Stomach smooth muscle (tissue), 2 donors: ENCODE data around the gene EDIL3.

ENCODE experiments used
- H3K27ac ChIP-seq: one replicate; pipeline ENCODE4 v1.7.0; 2013; ENCODE audit warnings: mild to moderate bottlenecking, low read length, inconsistent platforms
- H3K27me3 ChIP-seq, 2 donors: one replicate each; pipeline ENCODE4 v1.7.0; 2013; ENCODE audit warnings: low read length in 2 of 2; ENCODE audit not compliant: insufficient read depth in 2 of 2, control insufficient read depth in 1 of 2
- H3K36me3 ChIP-seq, 2 donors: one replicate each; pipeline ENCODE4 v1.7.0; 2013; ENCODE audit warnings: low read length in 2 of 2; ENCODE audit not compliant: control insufficient read depth in 2 of 2, insufficient read depth in 2 of 2
- H3K4me1 ChIP-seq: one replicate; pipeline ENCODE4 v1.7.0; 2013; ENCODE audit warnings: low read length; ENCODE audit not compliant: control insufficient read depth, insufficient read depth
- H3K4me3 ChIP-seq, 2 donors: one replicate each; pipeline ENCODE4 v1.7.0; 2013; ENCODE audit warnings: low read length in 2 of 2
- H3K9ac ChIP-seq, 2 donors: one replicate each; pipeline ENCODE4 v1.7.0; 2013; ENCODE audit warnings: low read length in 2 of 2, mild to moderate bottlenecking in 1 of 2
- H3K9me3 ChIP-seq, 2 donors: one replicate each; pipeline ENCODE4 v1.7.0; 2013; ENCODE audit warnings: low read length in 2 of 2; ENCODE audit not compliant: control insufficient read depth in 2 of 2
- donor health status: healthy.
- donor health status: Pancreatic carcinoma.

The EDIL3 gene

DNA sequence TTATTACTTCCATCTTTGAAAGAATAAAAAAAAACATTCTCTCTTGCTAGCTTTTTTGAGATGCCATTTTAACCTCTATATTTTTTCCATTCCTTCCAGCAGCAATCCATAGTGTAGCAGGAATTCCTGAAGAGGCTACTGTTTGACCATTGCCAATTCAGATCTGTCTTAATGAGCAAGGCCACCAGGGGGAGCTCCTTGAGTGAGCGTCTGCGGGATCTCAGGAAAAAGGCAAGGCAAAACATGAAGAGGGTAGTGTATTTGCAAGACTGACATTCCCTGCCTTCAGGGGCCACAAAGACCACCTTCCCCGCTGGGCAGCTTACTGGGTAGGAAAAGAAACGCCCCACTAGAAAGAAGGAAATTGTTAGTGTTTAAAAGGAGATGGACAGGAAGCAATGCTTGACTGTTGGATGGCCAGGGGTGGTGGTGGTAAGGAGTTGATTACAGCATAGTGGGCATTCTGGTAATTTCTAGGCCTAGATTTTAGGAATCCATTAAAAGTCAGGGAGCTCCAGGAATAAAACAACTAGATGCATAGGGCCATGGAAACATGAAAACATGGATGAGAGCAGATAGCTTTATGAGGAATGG, 457.4 kb downstream of the EDIL3 start:
- H3K9me3 ChIP-seq = peaks cover 0 to 9% of the 10 kb centered on the region in 2 donors
- H3K4me3 ChIP-seq = no peak overlapping the region
- no peaks in the 10 kb centered on the region for H3K4me1 ChIP-seq
- no peaks in the 10 kb centered on the region for H3K36me3 ChIP-seq
- no peaks in the 10 kb centered on the region for H3K27me3 ChIP-seq
- no peak overlapping the region for H3K27ac ChIP-seq
- no peak overlapping the region for H3K9ac ChIP-seq

DNA sequence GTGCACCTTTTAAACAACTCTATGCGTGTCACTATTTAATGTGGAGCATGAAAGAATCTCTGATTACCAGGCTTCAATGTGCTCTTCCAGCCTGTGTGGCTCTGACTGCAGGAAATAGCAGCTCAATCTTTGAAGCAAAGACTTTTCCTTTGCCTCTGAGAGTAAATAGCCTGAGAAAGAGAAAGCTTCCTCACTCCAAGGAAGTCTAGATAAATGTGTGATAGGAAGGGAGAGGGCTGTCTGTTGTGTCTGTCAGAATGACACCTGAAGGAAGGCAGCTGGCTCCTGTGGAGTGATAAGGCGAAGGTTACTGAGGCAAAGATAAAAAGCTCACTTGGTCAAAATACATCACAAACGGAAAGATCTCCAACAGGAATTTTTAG, 458.7 kb downstream of the EDIL3 start:
- Histone ChIP-seq H3K9me3 (peaks cover 0 to 9% of the 10 kb centered on the region in 2 donors), H3K36me3 (no peaks in the 10 kb centered on the region), H3K27ac (no peak overlapping the region), H3K9ac (no peak overlapping the region), H3K4me1 (no peaks in the 10 kb centered on the region), H3K27me3 (no peaks in the 10 kb centered on the region), H3K4me3 (no peak overlapping the region)

DNA sequence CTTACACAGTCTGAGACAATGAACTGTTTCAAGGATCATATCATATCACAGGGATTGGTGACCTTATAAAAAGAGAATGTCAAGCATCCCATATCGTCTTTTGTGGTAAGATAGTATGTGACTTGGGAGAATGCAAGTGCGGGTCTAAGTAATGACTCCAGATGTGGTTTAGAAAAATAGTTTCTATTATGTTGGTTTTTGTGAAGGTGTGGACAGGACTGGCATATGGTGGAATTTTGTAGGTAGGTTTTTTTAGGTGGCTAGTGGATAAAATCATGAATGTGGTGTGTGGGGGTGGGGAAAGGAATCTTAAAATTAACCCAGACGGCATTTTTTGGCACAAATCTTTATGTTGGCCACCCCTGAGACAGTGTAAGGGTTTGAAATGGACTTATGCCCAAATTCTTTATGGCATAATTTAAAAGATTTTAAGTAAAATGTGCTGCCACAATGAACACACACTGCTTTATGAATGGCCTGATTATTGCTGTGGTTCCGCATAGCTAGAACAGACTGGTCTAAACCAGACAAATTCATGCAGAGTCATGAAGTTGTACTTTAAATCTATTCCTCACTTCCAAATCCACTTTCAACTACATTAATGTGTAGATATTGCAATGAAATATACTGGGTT, 459.2 kb downstream of the EDIL3 start:
- Histone ChIP-seq H3K9ac (no peak overlapping the region), H3K4me3 (no peak overlapping the region), H3K9me3 (peaks cover 0 to 9% of the 10 kb centered on the region in 2 donors), H3K36me3 (no peaks in the 10 kb centered on the region), H3K27me3 (no peaks in the 10 kb centered on the region), H3K27ac (no peak overlapping the region), H3K4me1 (no peaks in the 10 kb centered on the region)

DNA sequence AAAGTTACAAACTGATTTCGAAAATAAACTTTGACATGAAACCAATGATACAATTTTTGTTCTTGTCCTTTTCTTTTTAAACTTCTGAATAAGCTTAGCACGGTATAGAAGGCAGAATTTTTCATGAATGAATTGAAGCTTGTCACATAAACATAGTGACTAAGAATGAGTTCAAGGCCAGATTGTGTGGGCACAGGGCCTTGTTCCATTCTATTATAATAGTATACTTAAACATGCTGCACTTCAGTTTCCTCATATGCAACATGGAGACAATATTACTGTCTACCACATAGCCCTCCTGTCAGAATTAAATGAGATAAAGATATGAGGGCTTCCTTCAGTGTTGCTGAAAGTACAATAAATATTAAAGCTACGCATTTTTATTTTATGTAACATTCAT, 459.8 kb downstream of the EDIL3 start:
- H3K27me3 ChIP-seq = no peaks in the 10 kb centered on the region
- no peaks in the 10 kb centered on the region for H3K4me1 ChIP-seq
- H3K9me3 ChIP-seq = peaks cover 0 to 9% of the 10 kb centered on the region in 2 donors
- no peak overlapping the region for H3K27ac ChIP-seq
- no peak overlapping the region for H3K4me3 ChIP-seq
- no peaks in the 10 kb centered on the region for H3K36me3 ChIP-seq
- H3K9ac ChIP-seq = no peak overlapping the region

DNA sequence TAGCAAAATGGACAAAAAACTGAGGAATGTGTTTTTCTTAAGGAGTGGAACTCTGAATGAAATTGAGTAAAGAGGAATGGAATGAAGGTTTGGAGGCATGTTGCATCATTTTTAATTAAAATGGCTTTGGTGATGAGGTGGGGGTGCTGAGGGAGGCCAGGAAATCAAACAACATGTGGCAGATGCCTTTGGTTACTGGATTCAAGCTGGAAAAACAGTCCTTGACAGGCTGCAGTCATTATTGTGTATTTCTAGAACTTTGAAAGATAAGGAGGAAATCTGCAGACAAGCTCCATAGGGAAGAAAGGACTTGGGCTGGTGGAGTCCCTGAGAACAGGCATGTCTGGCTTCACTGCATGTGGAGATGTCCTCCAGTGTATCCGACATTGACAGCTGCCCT, 460.5 kb downstream of the EDIL3 start:
- H3K9me3 ChIP-seq = peaks cover 0 to 9% of the 10 kb centered on the region in 2 donors
- no peak overlapping the region for H3K9ac ChIP-seq
- H3K4me3 ChIP-seq = no peak overlapping the region

DNA sequence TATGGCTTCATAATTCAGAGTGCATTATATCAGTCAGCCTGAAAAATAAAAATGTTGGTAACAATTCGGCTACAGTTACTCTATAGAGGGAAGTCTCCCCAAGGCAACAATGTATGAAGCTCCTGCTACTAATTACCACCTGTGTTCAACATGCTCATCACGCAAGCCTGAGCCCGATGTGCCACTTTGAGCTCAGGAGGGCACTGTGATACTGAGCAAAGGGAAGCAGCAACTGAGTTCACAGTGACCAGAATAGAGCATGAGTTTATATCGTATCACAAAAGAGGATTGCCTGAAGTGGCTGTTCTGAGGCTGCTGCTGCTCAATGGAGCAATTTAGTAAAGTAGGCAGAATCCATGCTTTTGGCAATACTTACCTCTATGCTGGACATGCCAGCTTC, 462.0 kb downstream of the EDIL3 start:
- no peak overlapping the region for H3K27ac ChIP-seq
- H3K36me3 ChIP-seq = no peaks in the 10 kb centered on the region
- no peak overlapping the region for H3K9ac ChIP-seq
- no peak overlapping the region for H3K4me3 ChIP-seq
- no peaks in the 10 kb centered on the region for H3K4me1 ChIP-seq
- H3K27me3 ChIP-seq = no peaks in the 10 kb centered on the region
- H3K9me3 ChIP-seq = peaks cover 0 to 9% of the 10 kb centered on the region in 2 donors

More for the DNA sequence above, 460.5 kb downstream of the EDIL3 start:
- no peaks in the 10 kb centered on the region for H3K4me1 ChIP-seq
- no peak overlapping the region for H3K27ac ChIP-seq
- H3K27me3 ChIP-seq = no peaks in the 10 kb centered on the region
- no peaks in the 10 kb centered on the region for H3K36me3 ChIP-seq

DNA sequence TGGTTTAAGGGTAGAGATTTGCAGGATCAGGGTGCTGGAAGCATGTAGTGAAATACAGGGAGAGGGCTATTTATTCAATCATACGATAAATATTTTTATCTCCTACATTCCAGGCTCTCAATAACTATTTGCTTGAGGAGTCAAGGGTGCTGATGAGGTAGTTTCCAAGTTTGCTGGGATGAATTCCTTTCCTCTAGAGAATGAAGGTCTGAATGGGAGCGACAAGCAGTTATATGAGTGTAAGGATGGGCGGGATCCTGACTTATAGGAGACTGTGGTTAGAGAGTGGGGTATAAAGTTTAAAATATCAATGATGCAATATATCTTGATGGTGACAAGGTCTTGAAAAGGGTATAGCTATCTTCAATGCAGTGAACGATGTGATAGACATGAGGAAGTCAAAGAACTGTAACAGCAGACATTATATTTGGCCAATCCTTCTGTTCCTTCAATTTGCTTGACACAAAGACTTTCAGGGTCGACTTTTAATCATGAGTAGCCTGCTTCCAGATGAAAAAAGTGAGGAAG, 462.9 kb downstream of the EDIL3 start:
- Histone ChIP-seq H3K27ac (no peak overlapping the region), H3K9ac (no peak overlapping the region), H3K4me1 (no peaks in the 10 kb centered on the region), H3K27me3 (no peaks in the 10 kb centered on the region), H3K36me3 (no peaks in the 10 kb centered on the region), H3K9me3 (peaks cover 0 to 9% of the 10 kb centered on the region in 2 donors), H3K4me3 (no peak overlapping the region)

DNA sequence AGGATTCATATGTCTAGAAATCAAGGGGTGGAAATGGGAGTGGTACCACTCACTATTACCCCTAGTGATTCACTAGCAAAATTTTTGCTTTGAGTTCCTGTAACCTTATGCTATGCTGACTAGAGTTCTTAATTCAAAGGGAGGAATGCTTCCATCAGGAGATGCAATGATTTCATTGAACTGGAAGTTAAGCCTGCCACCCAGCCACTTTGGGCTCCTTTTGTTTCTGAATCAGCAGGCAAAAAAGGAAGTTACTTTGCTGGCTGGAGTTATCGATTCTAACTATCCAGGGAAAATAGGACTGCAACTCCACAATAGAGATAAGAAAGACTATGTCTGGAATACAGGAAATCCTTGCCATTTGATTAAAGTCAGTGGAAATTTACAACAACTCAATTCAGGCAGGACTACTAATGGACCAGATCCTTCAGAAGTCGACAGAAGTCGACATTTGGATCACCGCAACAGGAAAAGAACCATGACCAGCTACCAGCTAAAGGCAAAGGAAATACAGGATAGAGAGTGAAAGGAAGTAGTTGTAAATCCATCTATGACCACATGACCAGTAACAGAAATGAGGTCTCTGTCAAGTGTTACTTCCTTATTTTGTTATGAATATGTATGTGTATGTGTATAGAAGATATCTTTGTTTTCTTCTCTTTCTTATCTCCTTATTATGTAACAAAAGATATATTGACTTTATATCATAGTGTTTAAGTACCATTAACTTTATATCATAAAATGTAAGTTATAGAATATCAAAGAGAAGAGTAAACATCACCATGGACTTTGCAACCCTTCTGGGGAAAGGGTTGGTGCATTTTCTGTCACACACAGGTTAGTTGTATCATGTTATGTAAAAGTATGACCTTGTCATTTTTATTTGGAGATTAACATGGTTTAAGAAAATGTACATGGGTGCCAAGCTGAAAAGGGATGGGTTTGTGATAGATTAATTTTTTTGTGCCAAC, 465.3 kb downstream of the EDIL3 start:
- Histone ChIP-seq H3K36me3 (no peaks in the 10 kb centered on the region), H3K27me3 (no peaks in the 10 kb centered on the region), H3K9me3 (peaks cover 0 to 9% of the 10 kb centered on the region in 2 donors), H3K4me1 (no peaks in the 10 kb centered on the region), H3K9ac (no peak overlapping the region), H3K27ac (no peak overlapping the region), H3K4me3 (no peak overlapping the region)

DNA sequence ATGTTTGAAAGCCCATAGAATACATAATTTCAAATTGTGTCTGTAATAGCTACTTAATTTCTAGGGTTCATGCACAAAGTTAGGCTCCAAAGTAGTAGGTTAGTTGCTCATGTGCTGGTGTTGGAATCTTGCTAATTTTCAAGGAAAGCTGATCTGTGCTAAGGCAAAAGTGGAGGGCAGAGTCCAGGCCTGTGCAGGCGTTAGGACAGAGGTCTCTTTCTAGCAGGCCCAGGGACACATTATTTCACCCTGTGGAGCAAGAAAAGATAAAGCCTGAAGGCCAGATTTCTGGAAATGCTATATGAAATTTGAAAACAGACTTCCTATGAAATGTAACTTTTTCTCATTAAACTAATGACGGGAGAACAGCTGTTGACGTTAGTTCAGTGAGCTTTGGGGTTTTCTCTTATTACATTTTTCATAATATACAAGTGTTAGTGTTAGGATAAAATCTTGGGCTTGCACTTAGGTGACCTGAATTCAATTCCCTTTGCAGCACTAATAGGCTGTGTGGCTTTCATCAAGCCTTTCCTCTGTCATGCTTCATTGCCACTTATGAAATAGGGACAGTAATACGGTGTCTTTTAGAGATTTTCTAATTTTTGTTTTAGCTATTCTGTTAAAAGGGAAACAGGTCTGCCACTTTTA, 467.3 kb downstream of the EDIL3 start:
- Histone ChIP-seq H3K27me3 (no peaks in the 10 kb centered on the region), H3K4me3 (no peak overlapping the region), H3K4me1 (no peaks in the 10 kb centered on the region), H3K36me3 (no peaks in the 10 kb centered on the region), H3K9me3 (no peaks in the 10 kb centered on the region), H3K27ac (no peak overlapping the region), H3K9ac (no peak overlapping the region)

DNA sequence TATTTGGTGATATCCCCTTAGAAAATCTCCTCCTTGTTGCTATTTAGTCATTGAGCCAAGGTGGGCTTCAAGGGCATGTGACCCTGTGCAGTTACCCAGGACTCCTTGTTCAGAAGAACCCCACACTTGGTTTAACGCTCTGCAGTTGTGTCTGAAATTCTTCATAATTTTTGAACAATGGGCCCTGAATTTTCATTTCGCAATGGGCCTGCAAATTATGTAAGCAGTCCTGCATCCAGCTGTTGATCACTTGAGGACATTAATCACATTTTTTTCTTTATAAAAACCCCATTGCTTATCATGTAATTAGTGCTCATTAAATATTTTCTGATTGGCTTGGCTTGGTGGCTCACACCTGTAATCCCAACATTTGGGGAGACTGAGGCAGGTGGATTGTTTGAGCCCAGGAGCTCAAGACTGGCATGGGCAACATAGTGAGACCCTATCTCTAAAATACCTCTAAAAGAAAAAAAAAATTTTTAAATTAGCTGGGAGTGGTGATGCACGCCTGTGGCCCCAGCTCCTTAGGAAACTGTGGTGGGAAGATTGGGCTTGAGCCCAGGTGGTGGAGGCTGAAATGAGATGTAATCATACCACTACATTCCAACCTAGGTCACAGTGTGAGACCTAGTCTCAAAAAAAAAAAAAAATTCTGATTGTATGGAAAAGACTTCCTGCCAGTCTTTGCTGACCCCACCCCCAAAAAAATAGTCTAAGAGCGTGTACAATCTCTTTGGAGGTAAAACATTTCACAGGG, 469.8 kb downstream of the EDIL3 start:
- H3K4me3 ChIP-seq = no peak overlapping the region
- H3K9ac ChIP-seq = no peak overlapping the region
- H3K36me3 ChIP-seq = no peaks in the 10 kb centered on the region
- H3K4me1 ChIP-seq = no peaks in the 10 kb centered on the region
- H3K9me3 ChIP-seq = no peaks in the 10 kb centered on the region
- H3K27ac ChIP-seq = no peak overlapping the region
- H3K27me3 ChIP-seq = no peaks in the 10 kb centered on the region
